Coronary artery (tissue), 2 donors: Measurements from ENCODE around the gene WDR86.

Experiments used
- DNase-seq: peaks from one replicate; pipeline ENCODE4 v3.0.0-alpha.2; 2017; ENCODE audit warnings: low spot score
- H3K27ac ChIP-seq, 2 donors: fragments of 200-600 bp; sonication (generic); one replicate each; pipeline ENCODE4 v1.5.1; 2016 to 2019
- H3K4me3 ChIP-seq: fragments of 200-600 bp; sonication (generic); 2 replicates; pipeline ENCODE4 v1.5.1; 2016; ENCODE audit warnings: mild to moderate bottlenecking, moderate library complexity
- CTCF ChIP-seq: fragments of 200-600 bp; sonication (generic); IDR thresholded peaks from one replicate; pipeline ENCODE4 v1.5.1; 2019; ENCODE audit warnings: antibody characterized with exemption

The WDR86 gene

DNA sequence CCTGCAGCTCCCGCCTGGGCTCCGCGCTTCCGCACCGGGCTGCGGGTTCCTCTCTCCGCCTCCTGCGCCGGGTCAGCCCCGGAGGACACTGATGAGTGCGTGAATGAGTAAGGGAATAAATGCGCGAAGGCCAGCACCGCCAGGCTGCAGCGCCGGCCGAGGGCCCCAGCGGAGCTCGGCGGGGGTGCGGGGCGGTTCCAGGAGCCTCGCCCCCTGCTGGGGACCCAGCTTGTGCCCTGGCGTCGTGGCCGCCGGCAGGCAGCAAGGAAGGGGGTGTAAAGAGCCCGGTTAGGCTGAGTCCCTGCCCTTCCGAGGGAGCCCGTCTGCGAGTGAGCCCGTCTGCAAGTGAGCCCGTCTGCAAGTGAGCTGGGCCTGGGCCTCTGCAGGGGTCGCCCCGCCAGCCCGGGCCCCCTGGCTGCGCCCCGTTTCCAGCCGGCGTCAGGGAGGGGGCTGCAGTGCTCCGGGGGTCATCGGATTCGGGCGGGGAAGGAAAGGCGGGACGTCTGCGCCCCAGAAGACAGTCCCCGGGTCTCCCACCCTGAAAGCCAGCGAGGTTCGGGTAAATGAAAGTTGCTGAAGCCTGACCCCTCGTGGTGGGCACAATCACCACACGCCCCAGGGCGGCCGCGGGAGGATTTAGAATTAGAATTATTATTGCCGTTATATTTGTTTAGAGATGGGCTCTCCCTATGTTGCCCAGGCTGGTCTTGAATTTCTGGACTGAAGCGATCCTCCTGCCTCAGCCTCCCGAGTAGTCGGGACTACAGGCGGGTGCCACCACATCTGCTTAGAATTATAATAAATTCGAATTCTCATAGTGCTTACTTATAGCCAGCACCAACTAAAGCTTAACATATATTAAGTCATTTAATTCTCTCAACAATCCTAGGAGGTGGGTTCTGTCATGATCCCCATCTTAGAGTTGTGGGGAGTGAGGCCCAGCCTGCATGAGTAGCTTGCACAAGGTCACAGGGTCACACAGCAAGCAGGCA lies 38.7 kb upstream of the WDR86 start:
- DNase-seq, result peak; percentile 88
- peak overlapping the region in 1 of 2 donors; percentile 67 for H3K27ac ChIP-seq
- peak; percentile 71 for TF ChIP-seq CTCF
- H3K4me3 ChIP-seq, result peak overlapping the region; percentile 81

DNA sequence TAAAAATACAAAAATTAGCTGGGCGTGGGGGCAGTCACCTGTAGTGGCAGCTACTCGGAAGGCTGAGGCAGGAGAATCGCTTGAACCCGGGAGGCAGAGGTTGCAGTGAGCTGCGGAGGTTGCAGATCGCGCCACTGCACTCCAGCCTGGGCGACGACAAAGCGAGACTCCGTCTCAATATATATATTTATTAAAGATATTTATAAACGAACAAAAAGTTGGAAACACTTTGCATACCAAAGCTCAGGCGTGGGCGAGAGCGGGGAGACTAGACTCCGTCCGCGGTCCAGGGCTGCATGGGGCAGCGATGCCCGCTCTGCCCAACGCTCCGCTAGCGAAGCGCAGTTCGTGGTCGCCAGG lies 38.0 kb upstream of the WDR86 start:
- no peak for TF ChIP-seq CTCF
- no peak for DNase-seq
- Histone ChIP-seq H3K4me3 (peak overlapping the region; percentile 81), H3K27ac (peak overlapping the region in 1 of 2 donors; percentile 67)

DNA sequence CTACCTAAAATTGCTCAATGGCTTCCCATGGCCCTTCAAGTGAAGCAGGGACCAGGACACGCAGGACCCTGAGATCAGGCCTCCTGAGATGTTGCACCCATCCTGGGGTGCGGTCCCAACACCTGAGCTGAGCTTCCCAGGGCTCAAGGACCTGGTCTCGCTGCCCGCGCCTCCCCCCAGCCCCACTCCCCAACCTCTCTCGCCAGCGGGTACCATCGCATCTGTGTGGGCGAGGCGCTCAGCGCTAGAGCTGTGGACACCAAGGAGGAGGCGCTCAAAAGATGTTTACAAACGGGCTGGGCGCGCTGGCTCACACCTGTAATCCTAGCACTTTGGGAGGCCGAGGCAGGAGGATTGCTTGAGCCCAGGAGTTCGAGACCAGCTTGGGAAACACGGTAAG lies 37.5 kb upstream of the WDR86 start:
- DNase-seq, result no peak
- no peak overlapping the region for H3K27ac ChIP-seq
- no peak overlapping the region for H3K4me3 ChIP-seq
- TF ChIP-seq CTCF, result no peak

GRCh38 chr7:151446412-151446811 lies 36.6 kb upstream of the WDR86 start:
- no peak for TF ChIP-seq CTCF
- Histone ChIP-seq H3K27ac (no peak overlapping the region), H3K4me3 (no peak overlapping the region)
- DNase-seq, result no peak

DNA sequence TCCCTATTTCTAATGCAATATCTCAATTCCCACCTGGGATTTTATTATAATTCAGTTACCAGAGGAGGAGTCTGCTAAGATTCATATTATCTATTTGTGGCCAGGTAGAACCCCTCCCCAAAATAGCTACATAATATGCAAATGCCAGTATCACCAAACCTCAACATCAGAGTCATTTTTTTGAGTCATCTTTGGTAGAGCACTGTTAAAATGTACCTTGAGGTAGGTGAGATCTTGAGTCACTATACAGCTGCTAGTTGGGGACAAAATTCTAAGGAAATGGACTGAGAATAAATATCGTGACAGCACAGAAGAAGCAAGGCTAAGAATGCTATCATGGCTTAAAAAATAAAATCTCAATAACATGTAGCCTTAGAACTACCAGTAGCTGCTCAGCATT lies 34.8 kb upstream of the WDR86 start:
- no peak overlapping the region for H3K4me3 ChIP-seq
- H3K27ac ChIP-seq, result no peak overlapping the region
- TF ChIP-seq CTCF, result no peak
- DNase-seq, result no peak

- no peak overlapping the region for H3K27ac ChIP-seq
- no peak for TF ChIP-seq CTCF
- no peak for DNase-seq
- no peak overlapping the region for H3K4me3 ChIP-seq
These were observed 33.1 kb upstream of the WDR86 start for GRCh38 chr7:151442776-151443496.
